ENCODE data around the gene NRXN3. TPM values are rescaled to one million over a fixed set of nuclear protein-coding genes. Genes with fewer than 3 reads are reported as not detected.

The NRXN3 gene
- total RNA-seq, 1 donor from 2014 or later: 19.8 TPM

- no peaks in the 10 kb centered on the region for H3K36me3 Mint-ChIP-seq
- no peaks in the 10 kb centered on the region for H3K9me3 Mint-ChIP-seq
- H3K27ac Mint-ChIP-seq: no peak overlapping the region
- no peak overlapping the region for H3K4me3 Mint-ChIP-seq
- TF ChIP-seq, protein P1, sequence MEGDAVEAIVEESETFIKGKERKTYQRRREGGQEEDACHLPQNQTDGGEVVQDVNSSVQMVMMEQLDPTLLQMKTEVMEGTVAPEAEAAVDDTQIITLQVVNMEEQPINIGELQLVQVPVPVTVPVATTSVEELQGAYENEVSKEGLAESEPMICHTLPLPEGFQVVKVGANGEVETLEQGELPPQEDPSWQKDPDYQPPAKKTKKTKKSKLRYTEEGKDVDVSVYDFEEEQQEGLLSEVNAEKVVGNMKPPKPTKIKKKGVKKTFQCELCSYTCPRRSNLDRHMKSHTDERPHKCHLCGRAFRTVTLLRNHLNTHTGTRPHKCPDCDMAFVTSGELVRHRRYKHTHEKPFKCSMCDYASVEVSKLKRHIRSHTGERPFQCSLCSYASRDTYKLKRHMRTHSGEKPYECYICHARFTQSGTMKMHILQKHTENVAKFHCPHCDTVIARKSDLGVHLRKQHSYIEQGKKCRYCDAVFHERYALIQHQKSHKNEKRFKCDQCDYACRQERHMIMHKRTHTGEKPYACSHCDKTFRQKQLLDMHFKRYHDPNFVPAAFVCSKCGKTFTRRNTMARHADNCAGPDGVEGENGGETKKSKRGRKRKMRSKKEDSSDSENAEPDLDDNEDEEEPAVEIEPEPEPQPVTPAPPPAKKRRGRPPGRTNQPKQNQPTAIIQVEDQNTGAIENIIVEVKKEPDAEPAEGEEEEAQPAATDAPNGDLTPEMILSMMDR (conservative IDR thresholded peaks at IDR 0.05): no peak
- peaks cover 44% of the 10 kb centered on the region for H3K27me3 Mint-ChIP-seq
- DNase-seq (ENCODE audit: extremely low spot score, unreplicated experiment): no peak
- no peaks in the 10 kb centered on the region for H3K4me1 Mint-ChIP-seq (ENCODE audit: unreplicated experiment)
Observed at GRCh38 chr14:78182722-78183121, 12.5 kb downstream of the NRXN3 start.

- Mint-ChIP-seq H3K27me3 (peaks cover 49% of the 10 kb centered on the region), H3K4me3 (no peak overlapping the region)
Observed at GRCh38 chr14:78184157-78184556, 14.0 kb downstream of the NRXN3 start.

GRCh38 chr14:78186277-78186676 lies 16.1 kb downstream of the NRXN3 start:
- H3K9me3 Mint-ChIP-seq: no peaks in the 10 kb centered on the region
- peaks cover 54% of the 10 kb centered on the region for H3K27me3 Mint-ChIP-seq
- TF ChIP-seq, protein P1 (conservative IDR thresholded peaks at IDR 0.05): no peak
- no peak overlapping the region for H3K4me3 Mint-ChIP-seq
- H3K27ac Mint-ChIP-seq: no peak overlapping the region
- H3K36me3 Mint-ChIP-seq: no peaks in the 10 kb centered on the region
- DNase-seq (ENCODE audit: extremely low spot score, unreplicated experiment): no peak
- H3K4me1 Mint-ChIP-seq (ENCODE audit: unreplicated experiment): no peaks in the 10 kb centered on the region

More at GRCh38 chr14:78184157-78184556, 14.0 kb downstream of the NRXN3 start:
- Mint-ChIP-seq H3K27ac (no peak overlapping the region), H3K4me1 (ENCODE audit: unreplicated experiment) (no peaks in the 10 kb centered on the region), H3K36me3 (no peaks in the 10 kb centered on the region), H3K9me3 (no peaks in the 10 kb centered on the region)
- no peak for DNase-seq (ENCODE audit: extremely low spot score, unreplicated experiment)
- TF ChIP-seq, protein P1 (conservative IDR thresholded peaks at IDR 0.05): no peak

DNA sequence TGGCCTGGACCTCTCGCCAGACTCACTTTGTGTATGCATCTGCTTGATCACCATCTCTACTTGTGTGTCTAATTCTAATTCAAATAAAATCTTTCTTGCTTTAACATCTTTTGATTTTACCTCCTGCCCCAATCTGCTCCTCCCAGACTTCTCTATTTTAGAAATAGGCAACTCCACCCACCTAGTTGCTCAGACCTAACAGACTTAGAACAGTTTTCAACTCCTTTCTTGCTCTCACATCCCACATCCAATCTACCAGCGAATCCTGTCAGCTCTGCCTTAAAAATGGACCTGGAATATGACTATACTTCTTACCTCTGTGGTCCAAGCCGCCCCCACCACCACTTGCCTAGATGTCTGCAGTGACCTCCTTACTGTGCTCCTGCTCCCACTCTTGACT lies 18.7 kb downstream of the NRXN3 start:
- Mint-ChIP-seq H3K4me1 (ENCODE audit: unreplicated experiment) (no peaks in the 10 kb centered on the region), H3K4me3 (no peak overlapping the region), H3K36me3 (no peaks in the 10 kb centered on the region), H3K27ac (no peak overlapping the region), H3K27me3 (peaks cover 43% of the 10 kb centered on the region), H3K9me3 (no peaks in the 10 kb centered on the region)
- DNase-seq (ENCODE audit: extremely low spot score, unreplicated experiment): no peak
- TF ChIP-seq, protein P1 (conservative IDR thresholded peaks at IDR 0.05): no peak

GRCh38 chr14:78195431-78195830 lies 25.3 kb downstream of the NRXN3 start:
- no peaks in the 10 kb centered on the region for H3K9me3 Mint-ChIP-seq
- peaks cover 12% of the 10 kb centered on the region for H3K27me3 Mint-ChIP-seq
- H3K36me3 Mint-ChIP-seq: no peaks in the 10 kb centered on the region
- H3K4me3 Mint-ChIP-seq: no peak overlapping the region
- TF ChIP-seq, protein P1 (conservative IDR thresholded peaks at IDR 0.05): no peak
- no peak overlapping the region for H3K27ac Mint-ChIP-seq
- DNase-seq (ENCODE audit: extremely low spot score, unreplicated experiment): no peak
- H3K4me1 Mint-ChIP-seq (ENCODE audit: unreplicated experiment): no peaks in the 10 kb centered on the region

DNA sequence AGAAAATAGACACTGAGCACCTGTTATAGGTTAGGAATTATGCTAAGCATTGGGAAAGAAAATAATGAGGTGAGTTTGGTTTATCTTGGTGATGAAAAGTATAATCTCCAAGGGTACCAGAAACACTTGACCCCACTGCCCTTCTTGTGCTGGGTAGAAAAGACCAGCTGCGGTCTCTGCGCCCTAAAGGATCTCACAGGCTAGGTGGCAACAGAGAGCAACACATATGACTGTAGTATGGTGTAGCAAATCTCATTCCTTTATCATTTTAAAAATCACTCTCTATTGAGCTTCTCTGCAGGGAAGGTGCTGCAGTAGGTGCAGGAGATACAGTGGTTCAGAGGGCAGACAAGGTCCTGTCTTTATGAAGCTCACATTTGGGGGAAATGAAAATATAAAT lies 26.1 kb downstream of the NRXN3 start:
- H3K4me3 Mint-ChIP-seq: no peak overlapping the region
- no peaks in the 10 kb centered on the region for H3K9me3 Mint-ChIP-seq
- no peaks in the 10 kb centered on the region for H3K36me3 Mint-ChIP-seq
- H3K27me3 Mint-ChIP-seq: peaks cover 10% of the 10 kb centered on the region
- TF ChIP-seq, protein P1 (conservative IDR thresholded peaks at IDR 0.05): no peak
- H3K4me1 Mint-ChIP-seq (ENCODE audit: unreplicated experiment): no peaks in the 10 kb centered on the region
- no peak overlapping the region for H3K27ac Mint-ChIP-seq
- DNase-seq (ENCODE audit: extremely low spot score, unreplicated experiment): no peak
